Mammary epithelial cell (primary cell): ENCODE measurements around the gene SCARB1.

ENCODE experiments used
- EZH2 ChIP-seq: IDR thresholded peaks from 2 replicates; pipeline ENCODE4 v1.6.1; 2012; ENCODE audit warnings: low read length, inconsistent platforms, borderline replicate concordance
- TF ChIP-seq, protein P1 (sequence below), 2 donors: IDR thresholded peaks in 1 of 2; conservative IDR thresholded peaks in 1 of 2; 2 replicates each; pipeline ENCODE4 v1.5.1; 2011 to 2012; ENCODE audit warnings: inconsistent platforms in 2 of 2, low read length in 2 of 2, mild to moderate bottlenecking in 2 of 2, control low read depth in 1 of 2, low read depth in 1 of 2; ENCODE audit not compliant: insufficient read depth in 1 of 2; ENCODE audit errors: extremely low read depth in 1 of 2

DNA sequence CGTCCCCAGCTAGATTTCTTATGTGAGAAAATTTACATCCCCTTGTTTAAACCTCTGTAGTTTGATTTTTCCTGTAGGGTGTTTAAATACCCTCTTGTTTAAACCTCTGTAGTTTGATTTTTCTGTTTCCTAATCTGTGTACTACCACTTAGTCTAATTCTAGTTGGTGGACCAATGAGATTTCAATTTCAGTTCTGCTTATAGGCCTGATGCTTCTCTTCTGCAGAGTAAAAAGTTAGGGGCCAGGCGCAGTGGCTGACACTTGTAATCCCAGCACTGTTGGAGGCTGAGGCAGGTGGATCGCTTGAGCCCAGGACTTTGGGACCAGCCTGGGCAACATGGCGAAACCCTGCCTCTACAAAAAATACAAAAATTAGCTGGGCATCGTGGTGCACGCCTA is 39.3 kb upstream of the SCARB1 start:
- TF ChIP-seq EZH2, result no peak
- TF ChIP-seq, protein P1, sequence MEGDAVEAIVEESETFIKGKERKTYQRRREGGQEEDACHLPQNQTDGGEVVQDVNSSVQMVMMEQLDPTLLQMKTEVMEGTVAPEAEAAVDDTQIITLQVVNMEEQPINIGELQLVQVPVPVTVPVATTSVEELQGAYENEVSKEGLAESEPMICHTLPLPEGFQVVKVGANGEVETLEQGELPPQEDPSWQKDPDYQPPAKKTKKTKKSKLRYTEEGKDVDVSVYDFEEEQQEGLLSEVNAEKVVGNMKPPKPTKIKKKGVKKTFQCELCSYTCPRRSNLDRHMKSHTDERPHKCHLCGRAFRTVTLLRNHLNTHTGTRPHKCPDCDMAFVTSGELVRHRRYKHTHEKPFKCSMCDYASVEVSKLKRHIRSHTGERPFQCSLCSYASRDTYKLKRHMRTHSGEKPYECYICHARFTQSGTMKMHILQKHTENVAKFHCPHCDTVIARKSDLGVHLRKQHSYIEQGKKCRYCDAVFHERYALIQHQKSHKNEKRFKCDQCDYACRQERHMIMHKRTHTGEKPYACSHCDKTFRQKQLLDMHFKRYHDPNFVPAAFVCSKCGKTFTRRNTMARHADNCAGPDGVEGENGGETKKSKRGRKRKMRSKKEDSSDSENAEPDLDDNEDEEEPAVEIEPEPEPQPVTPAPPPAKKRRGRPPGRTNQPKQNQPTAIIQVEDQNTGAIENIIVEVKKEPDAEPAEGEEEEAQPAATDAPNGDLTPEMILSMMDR (conservative IDR thresholded peaks at IDR 0.05 in 1 of 2, IDR thresholded peaks at IDR 0.05 in 1 of 2; ENCODE audit: extremely low read depth in 1 of 2, insufficient read depth in 1 of 2, low read depth in 1 of 2, low read length in 2 of 2), result no peak
